HG02798 (cell line): Measurements from ENCODE around the gene IGSF3.
A peak's percentile ranks its signal among the peaks of the same experiment; 100 is the strongest.

Experiments
- ATAC-seq: cut with Tn5 transposase; IDR thresholded peaks from one replicate; pipeline ENCODE4 v1.9.1; 2021; ENCODE audit warnings: mild to moderate bottlenecking; ENCODE audit not compliant: unreplicated experiment, poor library complexity

Gene IGSF3

DNA sequence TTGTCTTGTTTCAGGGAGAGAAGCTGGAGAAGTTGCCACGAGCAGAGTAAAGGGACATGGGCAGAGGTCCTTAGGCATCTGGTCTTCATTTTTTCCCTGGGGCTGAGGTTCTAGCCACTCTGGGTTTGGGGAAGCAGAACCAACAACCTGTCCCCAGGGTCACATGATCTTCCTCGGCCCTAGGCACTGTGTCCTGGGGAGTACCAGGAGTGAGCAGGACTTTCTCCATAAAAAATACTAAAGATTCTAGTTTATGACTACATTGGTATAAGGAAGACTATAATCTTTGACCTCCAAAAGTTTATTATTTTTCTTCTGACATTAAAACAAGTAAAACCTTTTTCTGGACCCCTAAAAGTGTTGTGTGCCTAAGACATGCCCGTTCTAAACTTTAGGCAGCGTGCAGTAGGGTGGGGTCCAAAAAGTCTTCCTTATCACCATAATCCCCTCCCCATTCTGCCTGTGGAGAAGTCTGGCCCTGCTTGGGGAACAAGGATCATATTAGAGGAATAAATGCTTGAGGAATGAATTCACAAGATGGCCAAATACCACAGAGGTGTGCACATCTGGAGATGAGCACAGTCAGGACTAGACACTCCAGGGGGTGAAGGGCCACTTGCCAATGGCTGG, 19.3 kb upstream of the IGSF3 start:
- ATAC-seq: no peak

DNA sequence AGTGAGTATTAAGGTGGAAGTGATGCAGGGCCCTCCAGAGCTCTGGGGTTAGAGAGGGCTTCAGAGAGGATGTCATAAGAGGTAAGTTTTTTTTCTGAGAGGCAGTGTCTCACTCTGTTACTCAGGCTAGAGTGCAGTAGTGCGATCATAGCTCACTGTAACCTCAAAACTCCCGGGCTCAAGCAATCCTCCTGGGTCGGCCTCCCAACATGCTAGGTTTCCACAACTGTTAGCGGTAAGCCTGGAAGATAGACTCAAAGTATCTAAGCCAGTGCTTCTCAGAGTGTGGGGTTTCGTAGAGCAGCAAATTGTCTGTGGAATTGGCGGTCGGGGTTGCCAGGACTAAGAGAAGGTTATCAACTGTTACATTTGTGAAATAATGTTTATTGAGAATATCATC, 18.6 kb upstream of the IGSF3 start:
- ATAC-seq: no peak

DNA sequence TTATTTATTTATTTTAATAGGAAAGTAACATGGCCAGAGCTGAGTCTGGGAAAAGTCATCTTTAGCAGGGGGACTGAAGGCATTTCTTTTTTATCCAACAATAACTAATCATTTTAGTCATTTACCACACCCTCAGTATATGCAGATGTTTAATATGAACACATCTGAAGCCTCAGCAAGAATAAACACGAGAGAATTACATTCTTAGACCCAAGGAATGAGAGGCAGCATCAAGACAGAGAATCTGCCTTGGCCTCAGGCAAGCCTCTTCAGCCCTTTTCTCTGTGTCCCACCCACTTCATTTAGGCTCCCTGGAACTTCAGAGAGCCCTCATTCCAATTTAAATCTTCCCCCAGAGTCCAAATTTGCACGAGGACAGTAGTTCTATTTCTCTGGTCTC, 17.0 kb upstream of the IGSF3 start:
- ATAC-seq: no peak

DNA sequence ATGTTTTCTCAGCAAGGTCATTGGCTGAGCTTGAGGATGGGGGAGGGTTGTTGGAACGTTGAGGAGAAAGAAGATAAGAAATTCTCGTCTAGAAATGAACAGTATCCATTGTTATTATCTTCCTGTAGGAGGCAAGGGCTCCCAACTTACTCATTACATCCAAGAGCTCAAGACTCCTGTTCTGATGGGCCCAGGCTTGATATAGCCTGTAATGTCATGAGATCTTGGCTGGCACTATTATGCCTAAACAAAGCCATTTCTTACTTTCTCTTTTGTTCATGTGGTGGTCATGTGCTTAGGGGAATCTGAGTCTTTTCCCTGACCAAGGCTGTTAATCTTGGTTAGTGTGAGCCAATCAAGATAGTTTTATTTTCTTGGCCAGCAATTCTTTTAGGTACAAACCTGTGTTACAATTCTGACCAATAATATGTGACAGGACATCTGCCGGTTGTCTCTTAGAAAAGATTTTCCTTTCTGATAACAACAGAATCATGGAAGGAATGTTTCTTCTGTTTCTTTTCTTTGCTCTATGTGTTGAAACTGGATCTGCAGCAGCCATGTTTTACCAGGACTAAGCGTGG, 15.2 kb upstream of the IGSF3 start:
- ATAC-seq: no peak

DNA sequence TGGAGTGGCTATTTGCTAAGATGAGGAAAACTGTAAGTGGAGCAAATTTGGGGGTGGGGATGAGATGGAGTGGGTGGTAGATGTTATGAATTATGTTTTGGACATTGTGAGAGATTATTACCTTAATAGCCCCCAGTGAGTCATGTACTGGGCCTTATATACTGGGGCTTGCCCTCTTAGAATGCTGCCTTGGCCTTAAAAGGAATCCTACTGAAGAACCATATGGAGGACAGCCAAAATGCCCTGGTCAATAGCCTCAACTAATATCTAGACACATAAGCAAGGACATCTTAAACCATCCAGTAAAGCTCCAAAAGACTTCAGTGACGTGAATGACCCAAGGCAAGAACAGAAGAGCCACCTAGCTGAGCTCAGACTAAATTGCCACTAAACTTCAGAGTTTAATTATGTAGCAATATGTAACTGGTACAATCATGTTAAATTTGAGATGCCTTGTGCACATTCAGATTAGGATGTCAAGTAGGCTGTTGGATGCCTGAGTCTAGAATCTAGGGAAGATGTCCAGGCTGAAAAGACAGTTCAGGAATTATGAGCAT, 13.9 kb upstream of the IGSF3 start:
- ATAC-seq: no peak

DNA sequence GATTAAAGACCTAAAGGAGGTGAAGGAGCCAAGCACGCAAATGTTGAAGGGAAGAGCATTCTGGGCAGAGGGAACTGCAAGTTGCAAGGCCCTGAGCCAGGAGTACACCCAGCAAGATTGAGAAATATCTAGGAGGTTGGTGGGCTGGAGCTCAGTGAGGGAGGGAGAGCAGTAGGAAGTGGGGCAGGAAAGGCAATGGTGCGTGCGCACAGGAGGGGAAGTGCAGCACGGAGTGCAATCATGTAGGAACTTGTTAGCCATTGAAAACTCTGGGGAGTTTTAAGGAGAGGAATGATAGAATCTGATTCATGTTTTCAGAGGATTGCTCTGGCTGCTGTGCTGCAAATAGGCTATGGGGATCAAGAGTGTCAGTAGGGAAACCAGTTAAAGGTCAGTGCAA, 13.2 kb upstream of the IGSF3 start:
- no peak for ATAC-seq

DNA sequence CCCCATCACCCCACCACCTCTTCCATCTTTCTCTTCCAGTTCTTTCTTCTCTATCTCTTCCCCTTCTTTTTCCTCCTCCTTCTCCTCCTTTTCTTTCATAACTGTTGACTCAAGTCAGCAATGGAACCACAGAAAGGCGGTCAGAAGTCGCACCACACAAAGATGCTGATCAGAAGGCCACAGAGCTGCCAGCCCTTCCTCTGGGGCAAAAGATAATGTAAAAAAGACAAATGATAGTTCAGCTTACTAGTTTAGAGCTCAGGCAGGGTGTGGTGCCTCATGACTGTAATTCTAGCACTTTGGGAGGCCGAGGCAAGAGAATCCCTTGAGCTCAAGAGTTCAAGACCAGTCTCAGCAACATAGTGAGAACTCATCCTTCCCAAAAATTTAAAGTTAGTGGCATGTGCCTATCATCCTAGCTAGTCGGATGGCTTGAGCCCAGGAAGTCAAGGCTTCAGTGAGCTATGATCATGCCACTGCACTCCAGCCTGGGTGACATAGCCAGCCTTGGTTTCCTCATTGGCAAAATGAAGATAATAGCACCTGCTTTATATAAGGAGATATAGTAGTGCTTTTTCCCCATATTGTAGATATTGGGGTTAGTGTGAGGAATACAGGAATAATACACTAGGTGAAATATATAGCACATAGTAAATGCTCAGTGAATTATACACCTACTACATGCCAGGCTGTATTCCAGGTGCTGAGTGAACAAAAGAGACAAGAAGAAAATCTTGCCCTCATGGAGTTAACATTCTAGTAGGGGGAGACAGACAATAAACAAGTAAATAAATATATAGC, 12.5 kb upstream of the IGSF3 start:
- no peak for ATAC-seq

DNA sequence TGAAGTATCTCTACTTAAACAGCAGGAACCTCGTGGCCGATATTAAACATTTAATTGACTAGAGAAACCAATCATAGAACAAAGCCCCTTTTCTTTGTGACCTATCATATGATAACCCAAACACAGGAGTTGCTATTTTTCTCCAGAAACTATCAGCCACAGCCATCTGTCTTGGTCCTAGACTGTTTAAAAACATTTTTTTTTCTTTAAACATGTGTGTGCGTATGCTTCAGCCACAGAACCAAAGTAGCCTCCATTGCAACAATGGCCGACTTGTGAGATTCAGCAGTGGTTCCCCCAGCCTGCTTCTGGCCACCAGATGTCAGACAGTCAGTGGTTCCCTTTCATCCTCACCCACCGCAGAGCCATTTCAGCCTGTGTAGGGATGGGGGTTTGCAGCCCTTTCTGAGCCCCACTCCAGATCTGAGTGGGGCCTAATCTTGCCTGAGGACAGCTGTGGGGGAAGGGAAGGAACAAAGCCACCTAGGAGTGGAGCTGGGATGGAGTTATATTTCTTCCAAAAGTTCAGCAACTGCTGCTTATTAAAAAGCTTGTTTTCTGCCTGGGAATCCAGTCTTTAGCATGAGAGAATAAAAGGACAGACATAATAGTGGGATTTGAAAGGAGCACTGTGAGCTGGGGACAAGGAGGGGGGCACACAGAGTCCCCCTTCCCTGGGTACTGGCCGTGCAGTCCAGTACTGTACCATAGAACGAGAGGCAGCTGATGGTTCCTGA, 11.7 kb upstream of the IGSF3 start:
- ATAC-seq: no peak

DNA sequence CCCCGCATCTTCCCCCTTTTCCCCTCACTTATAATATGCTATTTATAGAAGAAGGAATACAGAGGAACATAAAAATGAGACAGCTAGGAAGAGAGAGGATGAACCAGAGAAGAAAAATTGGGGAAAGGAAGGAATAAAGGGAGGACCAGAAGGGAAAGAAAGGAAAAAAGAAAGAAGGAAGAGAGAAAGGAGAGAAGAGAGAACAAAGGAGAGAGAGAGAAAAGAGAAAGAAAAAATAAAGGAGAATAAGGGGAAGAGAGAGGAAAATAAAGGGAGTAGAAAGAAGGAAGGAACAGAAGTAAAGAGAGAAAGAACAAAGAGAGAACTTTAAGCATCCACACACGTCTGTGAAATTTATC, 11.2 kb upstream of the IGSF3 start:
- ATAC-seq: no peak

DNA sequence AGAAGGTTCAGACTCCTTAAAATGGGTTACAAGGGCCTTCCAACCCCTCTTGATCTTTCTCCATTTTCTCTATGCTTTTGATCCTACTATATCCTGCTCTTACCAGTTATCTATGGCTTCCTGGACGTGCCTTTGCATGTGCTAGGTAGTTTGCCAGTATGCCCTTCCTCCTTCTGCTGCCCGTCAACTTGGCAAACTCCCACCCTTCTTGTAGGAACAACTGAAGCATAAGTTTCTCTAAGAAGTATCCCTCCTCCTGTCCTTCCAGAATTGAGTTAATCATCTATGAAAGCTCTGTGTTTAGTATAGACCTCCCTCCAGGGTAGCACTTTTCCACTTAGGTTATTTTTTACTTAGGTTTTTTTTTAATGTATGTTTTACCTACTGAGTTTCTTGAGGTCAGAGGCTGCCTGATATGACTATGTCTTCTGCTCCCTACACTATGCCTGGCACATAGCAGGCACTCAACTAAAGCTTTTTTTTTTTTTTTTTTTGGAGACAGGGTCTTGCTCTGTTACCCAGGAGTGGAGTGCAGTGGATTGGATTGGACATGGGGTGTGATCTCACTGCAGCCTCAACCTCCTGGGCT, 10.0 kb upstream of the IGSF3 start:
- ATAC-seq: no peak

DNA sequence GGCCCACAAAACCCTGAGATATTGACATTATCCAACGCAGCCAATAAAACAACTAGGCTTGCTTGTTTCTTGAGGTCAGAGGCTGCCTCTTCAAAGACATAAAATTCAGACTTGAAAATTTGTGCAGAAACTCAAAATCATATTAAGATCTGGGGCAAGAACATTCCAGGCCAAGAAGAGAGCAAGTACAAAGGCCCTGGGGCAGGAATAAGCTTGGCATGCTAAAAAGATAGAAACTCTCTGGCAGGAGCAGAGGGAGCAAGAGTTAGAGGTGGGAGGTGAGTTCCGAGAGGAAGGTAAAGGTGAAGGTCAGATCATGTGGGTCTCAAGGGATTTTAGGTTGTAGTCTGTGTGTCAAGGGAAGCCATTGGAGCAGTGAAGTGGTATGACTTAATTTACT, 8.8 kb upstream of the IGSF3 start:
- no peak for ATAC-seq

DNA sequence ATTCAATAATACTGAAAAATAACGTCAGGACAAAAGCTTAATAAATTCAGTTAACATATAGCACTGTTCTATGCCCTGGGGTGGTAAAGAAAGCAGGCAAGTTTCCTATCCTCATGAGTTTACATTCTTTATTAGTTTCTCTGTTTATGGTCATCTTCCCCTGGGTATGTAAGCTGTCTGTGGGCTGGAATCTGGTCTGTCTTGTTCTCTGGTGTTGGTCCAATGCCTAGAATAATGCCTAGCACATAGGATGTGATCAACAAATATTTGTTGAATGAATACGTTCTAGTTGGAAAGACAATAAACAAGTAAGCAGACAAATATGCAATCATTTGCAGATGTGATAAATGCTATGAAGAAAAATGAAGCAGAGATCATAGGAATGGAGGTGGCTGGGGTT, 7.2 kb upstream of the IGSF3 start:
- ATAC-seq: no peak

DNA sequence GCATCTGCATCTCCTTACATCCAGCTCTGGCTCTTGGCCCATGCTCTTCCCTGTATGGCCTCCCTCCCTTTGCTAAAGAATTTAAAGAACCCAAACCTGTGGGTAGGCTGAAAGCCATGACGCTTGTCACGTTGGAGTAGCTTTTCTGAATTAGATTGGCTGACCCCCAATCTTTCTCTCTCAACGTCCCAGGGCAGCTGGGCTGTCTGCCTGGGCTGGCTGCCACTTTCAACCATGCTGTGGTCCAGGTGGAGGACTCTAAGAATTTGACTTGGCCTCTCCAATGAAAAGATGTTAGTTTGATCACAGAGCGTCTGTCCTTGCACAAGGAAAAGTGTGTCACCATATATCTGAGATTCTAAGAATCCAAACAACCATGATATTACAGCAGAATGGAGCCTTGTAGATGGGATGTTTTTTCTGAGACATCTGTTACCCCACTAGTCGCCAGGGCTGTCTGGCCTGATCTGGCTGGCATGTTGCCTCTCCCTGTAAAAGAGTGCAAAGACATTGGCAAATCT, 6.5 kb upstream of the IGSF3 start:
- no peak for ATAC-seq

DNA sequence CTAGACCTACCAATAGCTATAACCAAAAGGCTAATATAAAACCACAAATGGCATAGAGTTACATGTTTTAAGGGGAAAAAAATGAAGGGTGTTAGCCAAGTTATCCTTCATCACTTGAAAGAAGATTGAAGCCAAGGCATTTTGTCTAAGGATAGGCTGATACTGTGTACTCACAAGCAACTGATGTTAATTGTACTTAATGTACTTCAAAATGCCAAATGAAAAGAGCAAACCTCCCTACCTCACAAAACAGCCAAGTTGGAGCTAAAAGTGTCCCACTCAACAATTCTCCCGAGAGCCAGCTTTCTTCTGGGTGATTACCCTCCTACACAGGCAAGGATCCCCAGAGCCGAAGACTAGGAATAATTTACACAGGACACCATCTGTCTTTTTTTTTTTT, 4.4 kb upstream of the IGSF3 start:
- no peak for ATAC-seq

DNA sequence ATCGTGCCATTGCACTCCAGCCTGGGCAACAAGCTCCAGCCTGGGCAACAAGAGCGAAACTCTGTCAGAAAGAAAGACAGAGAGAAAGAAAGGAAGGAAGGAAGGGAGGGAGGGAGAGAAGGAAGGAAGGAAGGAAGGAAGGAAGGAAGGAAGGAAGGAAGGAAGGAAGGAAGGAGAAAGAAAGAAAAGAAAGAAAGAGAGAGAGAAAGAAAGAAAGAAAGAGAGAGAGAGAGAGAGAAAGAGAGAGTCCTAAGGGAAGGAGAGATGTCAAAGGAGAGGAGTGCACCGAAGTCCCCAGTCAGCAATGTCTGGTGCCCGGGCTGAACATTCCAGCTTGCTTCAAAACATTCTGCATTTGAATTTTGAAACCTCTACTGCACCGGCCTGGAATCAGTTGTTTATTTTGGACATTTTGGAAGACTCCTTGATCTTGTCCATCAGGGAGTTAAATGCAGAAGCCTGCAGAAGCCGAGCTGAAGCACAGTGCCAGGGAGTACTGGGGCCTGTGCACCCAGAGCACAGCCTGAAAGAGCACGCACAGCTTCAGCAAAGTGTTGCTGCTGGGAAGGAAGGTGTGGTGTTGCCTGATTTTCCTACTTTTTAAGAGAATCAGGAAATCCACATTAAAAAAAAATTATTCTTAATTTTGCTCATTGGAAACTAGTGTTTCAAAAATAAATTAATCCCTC, 3.7 kb upstream of the IGSF3 start:
- no peak for ATAC-seq

DNA sequence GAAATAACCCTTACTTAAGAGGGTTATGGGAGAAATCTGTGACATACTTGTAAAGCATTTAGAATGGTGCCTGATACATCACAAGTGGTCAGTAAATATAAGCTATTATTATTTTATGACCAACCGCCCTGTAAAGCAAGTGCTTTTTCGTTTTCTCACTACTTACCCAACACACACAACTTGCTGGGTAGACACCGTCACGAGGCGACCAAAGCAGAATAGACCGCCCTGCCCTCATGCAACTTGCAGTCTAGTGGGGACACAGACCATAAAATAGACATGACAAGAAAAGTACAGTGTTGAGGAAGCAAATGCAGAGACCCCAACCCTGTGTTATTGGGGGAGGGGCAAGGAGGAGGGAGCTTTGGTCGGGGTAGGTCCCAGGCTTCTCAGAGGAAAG, 744 bp upstream of the IGSF3 start:
- no peak for ATAC-seq

DNA sequence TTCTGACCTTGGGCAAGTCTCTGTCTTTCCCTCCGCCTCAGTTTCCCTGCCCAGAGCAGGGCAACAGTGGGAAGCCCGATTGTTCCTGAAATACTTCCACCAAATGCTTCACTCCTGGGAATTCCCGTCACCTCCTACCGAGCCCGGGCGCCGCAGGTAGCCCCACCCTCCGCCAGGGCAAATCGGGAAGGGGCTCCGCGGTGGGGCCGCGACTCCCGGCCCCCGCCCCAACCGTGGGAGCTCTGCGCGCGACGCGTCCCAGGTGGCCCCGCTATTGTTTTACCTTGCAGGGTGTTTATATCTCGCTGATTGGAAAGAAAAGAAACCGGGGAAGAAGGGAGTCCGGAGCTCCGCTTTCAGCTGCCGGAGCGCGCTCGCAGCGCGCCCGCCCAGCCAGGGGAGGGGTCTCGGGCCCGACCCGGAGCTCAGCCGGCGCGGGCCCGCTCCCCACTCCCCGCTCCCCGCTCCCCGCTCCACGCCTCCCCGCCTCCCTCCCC, 407 bp downstream of the IGSF3 start:
- peak; percentile 10 for ATAC-seq

DNA sequence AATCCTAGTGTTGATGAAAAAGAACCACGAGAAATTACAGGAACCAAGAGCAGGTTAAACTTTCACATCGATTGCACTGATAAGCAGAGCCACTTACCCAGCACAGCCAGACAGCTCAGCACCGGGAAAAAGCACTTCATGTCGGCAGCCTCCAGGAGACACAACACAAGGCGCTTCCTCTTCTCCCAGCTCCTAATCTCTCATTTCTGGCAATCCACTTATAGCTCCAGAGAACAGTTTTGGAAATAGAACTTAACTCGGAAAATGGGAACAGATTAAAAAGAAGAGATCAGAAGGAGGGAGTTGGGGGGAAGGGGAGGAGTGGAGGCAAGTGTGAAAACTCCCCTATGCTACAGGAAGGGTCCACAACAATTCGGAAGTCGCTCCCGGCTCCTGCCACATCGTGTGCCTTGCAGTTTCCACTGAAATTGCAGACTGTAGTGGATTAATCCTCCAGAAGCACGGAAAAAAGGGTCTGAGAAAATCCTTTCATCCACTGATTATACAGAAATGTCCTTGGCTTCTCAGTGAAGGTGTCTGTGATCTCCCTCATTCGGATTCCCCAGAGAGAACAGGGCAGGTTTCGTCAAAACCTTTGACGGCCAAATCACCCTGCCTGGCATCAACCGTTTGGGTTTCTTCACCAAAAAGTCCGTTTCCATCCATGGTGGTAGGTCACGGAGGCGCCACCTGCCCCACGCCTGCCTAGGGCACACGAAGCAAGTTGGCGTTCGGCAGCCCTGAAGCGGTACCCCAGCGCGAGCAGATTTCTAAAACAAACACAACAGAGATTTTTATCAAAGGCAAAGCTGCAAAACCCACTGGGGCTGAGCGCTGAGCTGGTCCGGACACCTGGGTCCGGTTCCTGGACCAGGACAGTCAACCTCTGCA, 1.1 kb downstream of the IGSF3 start:
- no peak for ATAC-seq

DNA sequence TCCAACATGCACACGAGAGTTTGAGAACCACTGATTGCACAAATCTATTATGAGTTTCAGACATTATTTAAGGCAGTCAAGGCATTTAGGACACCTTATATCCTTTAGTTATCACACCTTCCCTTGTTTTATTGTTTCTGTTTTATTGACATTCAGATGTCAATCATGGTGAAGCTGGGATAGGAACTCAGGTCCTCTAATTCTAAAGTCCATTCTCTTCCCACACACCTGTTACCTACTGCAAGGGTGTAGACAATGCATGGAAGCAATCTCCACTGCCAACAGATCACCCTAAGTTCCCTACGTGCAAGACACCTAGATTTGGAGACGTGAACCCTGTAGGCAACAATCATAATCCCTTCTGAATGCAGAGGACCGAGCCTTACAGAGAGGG, 2.6 kb downstream of the IGSF3 start:
- no peak for ATAC-seq
